IMR-90 (cell line): ENCODE measurements around the gene ACTRT2. TPM values are rescaled to one million over a fixed set of nuclear protein-coding genes. Genes with fewer than 3 reads are reported as not detected.

Source experiments
- ATAC-seq: fragments of 200-7000 bp; cut with Tn5 transposase; 2 replicates; pipeline ENCODE4 v1.9.1; 2020; ENCODE audit warnings: low read depth, mild to moderate bottlenecking, moderate library complexity
- BruUV-seq: library from RNA; stranded (reverse); fragments of 400-500 nt; replicated peaks from 2 replicates; lab custom pipeline; 2021; lab: Mats Ljungman, UMichigan
- CTCF ChIA-PET: fragments of 300-600 bp; formaldehyde crosslinking; extraction: SDS; loops from one replicate; lab custom pipeline; 2021; ENCODE audit warnings: antibody characterized with exemption; lab: Yijun Ruan, JAX
- POLR2A ChIA-PET: fragments of 300-600 bp; sonication (Branson Sonifier 250); formaldehyde crosslinking; loops from one replicate; lab custom pipeline; 2022; ENCODE audit warnings: antibody characterized with exemption; ENCODE audit not compliant: unreplicated experiment; lab: Charles Lee
- DNase-seq: peaks from one replicate; pipeline ENCODE4 v3.0.0; 2013
- H2AFZ ChIP-seq: replicated peaks from 2 replicates; pipeline ENCODE3; 2013; ENCODE audit warnings: low read length, mild to moderate bottlenecking; ENCODE audit not compliant: poor library complexity
- H2AK5ac ChIP-seq: 2 replicates; pipeline ENCODE4 v1.6.1; 2013; ENCODE audit warnings: low read depth, low read length, inconsistent platforms
- H2AK9ac ChIP-seq: replicated peaks from 2 replicates; pipeline ENCODE3; 2013; ENCODE audit warnings: mild to moderate bottlenecking, low read depth, low read length, moderate library complexity; ENCODE audit not compliant: poor library complexity
- H2BK120ac ChIP-seq: 2 replicates; pipeline ENCODE4 v1.6.1; 2013; ENCODE audit warnings: low read depth, low read length, inconsistent platforms
- H2BK15ac ChIP-seq: 3 replicates; pipeline ENCODE4 v1.6.1; 2013; ENCODE audit warnings: low read depth, low read length, inconsistent platforms
- H2BK20ac ChIP-seq: 2 replicates; pipeline ENCODE4 v1.6.1; 2013; ENCODE audit warnings: low read depth, mild to moderate bottlenecking, inconsistent platforms, low read length, moderate library complexity
- H2BK5ac ChIP-seq: 2 replicates; pipeline ENCODE4 v1.6.1; 2013; ENCODE audit warnings: mild to moderate bottlenecking, low read depth, low read length, inconsistent platforms; ENCODE audit not compliant: poor library complexity, severe bottlenecking
- H3K14ac ChIP-seq: replicated peaks from 2 replicates; pipeline ENCODE4 v1.6.1; 2013; ENCODE audit warnings: low read depth, low read length, inconsistent platforms
- H3K18ac ChIP-seq: 2 replicates; pipeline ENCODE4 v1.6.1; 2013; ENCODE audit warnings: low read depth, low read length, control low read depth
- H3K23ac ChIP-seq: 2 replicates; pipeline ENCODE4 v1.6.1; 2013; ENCODE audit warnings: low read depth, low read length, inconsistent platforms
- H3K27ac ChIP-seq: 2 replicates; pipeline ENCODE4 v1.5.1; 2013; ENCODE audit warnings: mild to moderate bottlenecking, control low read depth, low read length; ENCODE audit not compliant: insufficient read depth
- H3K27me3 ChIP-seq: 2 replicates; pipeline ENCODE4 v1.6.1; 2013; ENCODE audit warnings: low read length; ENCODE audit not compliant: control insufficient read depth, insufficient read depth
- H3K36me3 ChIP-seq: 2 replicates; pipeline ENCODE4 v1.6.1; 2013; ENCODE audit warnings: low read length, mixed read lengths; ENCODE audit not compliant: control insufficient read depth, insufficient read depth
- H3K4ac ChIP-seq: 2 replicates; pipeline ENCODE4 v1.6.1; 2013; ENCODE audit warnings: low read depth, low read length, inconsistent platforms
- H3K4me1 ChIP-seq: 2 replicates; pipeline ENCODE4 v1.6.1; 2013; ENCODE audit warnings: low read length, mixed read lengths; ENCODE audit not compliant: control insufficient read depth, insufficient read depth
- H3K4me2 ChIP-seq: 2 replicates; pipeline ENCODE4 v1.6.1; 2013; ENCODE audit warnings: low read depth, mild to moderate bottlenecking, control low read depth, low read length, moderate library complexity
- H3K4me3 ChIP-seq: 2 replicates; pipeline ENCODE4 v1.5.1; 2013; ENCODE audit warnings: low read depth, mild to moderate bottlenecking, control low read depth, low read length, moderate library complexity; ENCODE audit not compliant: insufficient read depth
- H3K56ac ChIP-seq: 2 replicates; pipeline ENCODE4 v1.6.1; 2013; ENCODE audit warnings: low read length, inconsistent platforms; ENCODE audit not compliant: insufficient read depth; ENCODE audit errors: extremely low read depth
- H3K79me1 ChIP-seq, 2 experiments: 2 replicates each; pipeline ENCODE4 v1.6.1; 2013; ENCODE audit warnings: low read length in 2 of 2, inconsistent platforms in 1 of 2, low read depth in 1 of 2
- H3K9ac ChIP-seq: 2 replicates; pipeline ENCODE4 v1.6.1; 2013; ENCODE audit warnings: low read depth, low read length, control low read depth
- H3K9me1 ChIP-seq: 2 replicates; pipeline ENCODE4 v1.6.1; 2013; ENCODE audit warnings: low read length, inconsistent platforms; ENCODE audit not compliant: insufficient read depth
- H3K9me3 ChIP-seq: 2 replicates; pipeline ENCODE4 v1.6.1; 2013; ENCODE audit warnings: low read length; ENCODE audit not compliant: control insufficient read depth, insufficient read depth
- H4K20me1 ChIP-seq: 2 replicates; pipeline ENCODE4 v1.6.1; 2013; ENCODE audit warnings: low read length, inconsistent platforms; ENCODE audit not compliant: insufficient read depth
- H4K5ac ChIP-seq: 2 replicates; pipeline ENCODE4 v1.6.1; 2013; ENCODE audit warnings: mild to moderate bottlenecking, low read depth, low read length, control low read depth
- H4K8ac ChIP-seq, 2 experiments: 2 replicates each; pipeline ENCODE4 v1.6.1; 2013; ENCODE audit warnings: low read depth in 2 of 2, low read length in 2 of 2, control low read depth in 1 of 2, inconsistent platforms in 1 of 2
- H4K91ac ChIP-seq: 2 replicates; pipeline ENCODE4 v1.6.1; 2013; ENCODE audit warnings: low read depth, low read length, inconsistent platforms; ENCODE audit not compliant: insufficient read depth
- CEBPB ChIP-seq: IDR thresholded peaks from 2 replicates; pipeline ENCODE4 v1.6.1; 2012; ENCODE audit warnings: low read depth, low read length, improper control_type of control experiment
- CHD1 ChIP-seq: IDR thresholded peaks from 2 replicates; pipeline ENCODE4 v1.6.1; 2012; ENCODE audit warnings: low read depth, low read length, improper control_type of control experiment
- CTCF ChIP-seq: conservative IDR thresholded peaks from 2 replicates; pipeline ENCODE4 v1.5.1; 2012; ENCODE audit warnings: mild to moderate bottlenecking, low read depth, low read length, improper control_type of control experiment
- MAFK ChIP-seq: IDR thresholded peaks from 2 replicates; pipeline ENCODE4 v1.6.1; 2012; ENCODE audit warnings: low read depth, low read length, improper control_type of control experiment
- MXI1 ChIP-seq: IDR thresholded peaks from 2 replicates; pipeline ENCODE4 v1.6.1; 2012; ENCODE audit warnings: low read depth, mild to moderate bottlenecking, low read length, moderate library complexity, borderline replicate concordance
- RAD21 ChIP-seq: IDR thresholded peaks from 2 replicates; pipeline ENCODE4 v1.6.1; 2012; ENCODE audit warnings: low read length, improper control_type of control experiment
- WGBS, 2 experiments: methylation state at CpG; one replicate each; pipeline versions ENCODE4 v1.1.5 to v1.1.7; 2013; ENCODE audit warnings: missing lambda C conversion rate in 2 of 2; ENCODE audit not compliant: insufficient read length in 1 of 2; ENCODE audit errors: extremely low coverage in 2 of 2; 5-methylcytosine and 5-hydroxymethylcytosine counted together
- dilution Hi-C: fragments of 300-500 bp; cut with HindIII; formaldehyde crosslinking; loops from one replicate; pipeline ENCODE4 v1.14.3; 2018; ENCODE audit warnings: low sequenced_read_pairs; ENCODE audit not compliant: unreplicated experiment
- in situ Hi-C: fragments of 300-500 bp; cut with MboI; formaldehyde crosslinking; loops from 3 replicates; pipeline ENCODE4 v1.14.3; 2019; ENCODE audit warnings: low sequenced_read_pairs, inconsistent platforms, mixed read lengths
- intact Hi-C: fragments of 100-400 bp; cut with micrococcal nuclease; formaldehyde crosslinking; loops from 2 replicates; pipeline ENCODE4 v1.10.0; 2022
- polyA plus RNA-seq, 3 experiments: library from polyadenylated mRNA; depleted of rRNA; stranded (reverse); fragments of >200 nt; gene quantifications; 2 replicates each; pipeline ENCODE4 v1.2.3, GENCODE V29; 2012; ENCODE audit warnings: low replicate concordance in 1 of 3
- total RNA-seq: library from RNA; depleted of rRNA; stranded (reverse); fragments of >200 nt; gene quantifications from 2 replicates; pipeline ENCODE4 v1.2.3, GENCODE V29; 2012

ACTRT2 gene
- total and polyA plus RNA-seq, 2 of the 4 experiments (the other 2 are of a cell fraction) = not detected

- H2AK9ac ChIP-seq = no peak overlapping the region
- no peak overlapping the region for H4K8ac ChIP-seq
- intact Hi-C loops = no loop called here
- dilution Hi-C loops = no loop called here
- no peak overlapping the region for H3K9ac ChIP-seq
- no peak overlapping the region for H2AK5ac ChIP-seq
- ATAC-seq (no peak), DNase-seq (no peak)
- no peak overlapping the region for H3K14ac ChIP-seq
- 47% methylated on average over 3 of the region's 22 CpGs; no CpG with 5 or more reads in 1 of the 2 experiments for WGBS, 2 experiments
- H3K27ac ChIP-seq = no peak overlapping the region
- no peaks in the 10 kb centered on the region for H3K36me3 ChIP-seq
- no TSS peak for BruUV-seq
- no peaks in the 10 kb centered on the region for H3K9me1 ChIP-seq
- no peak overlapping the region for H4K91ac ChIP-seq
- POLR2A ChIA-PET = no interaction called here
- H2BK20ac ChIP-seq = no peak overlapping the region
- H2AFZ ChIP-seq = no peak overlapping the region
- H2BK120ac ChIP-seq = no peak overlapping the region
- no peak overlapping the region for H4K5ac ChIP-seq
- no peak overlapping the region for H2BK15ac ChIP-seq
- in situ Hi-C loops = no loop called here
- peaks cover 61% of the 10 kb centered on the region for H3K9me3 ChIP-seq
- H4K20me1 ChIP-seq = no peaks in the 10 kb centered on the region
- H3K4me3 ChIP-seq = no peak overlapping the region
- TF ChIP-seq RAD21 (no peak), CEBPB (no peak), CTCF (no peak), MAFK (no peak), CHD1 (no peak), MXI1 (no peak)
- no peak overlapping the region for H2BK5ac ChIP-seq
- no peak overlapping the region for H3K56ac ChIP-seq
- H3K23ac ChIP-seq = no peak overlapping the region
- H3K4me2 ChIP-seq = no peak overlapping the region
- no peak overlapping the region for H3K18ac ChIP-seq
- H3K27me3 ChIP-seq = no peaks in the 10 kb centered on the region
- H3K4ac ChIP-seq = no peak overlapping the region
- CTCF ChIA-PET = no interaction called here
- H3K4me1 ChIP-seq = no peaks in the 10 kb centered on the region
- H3K79me1 ChIP-seq = no peaks in the 10 kb centered on the region
Observed at GRCh38 chr1:3016641-3017439, 4.4 kb upstream of the ACTRT2 start.
